HG02678 (cell line): ENCODE measurements around the gene CTNND1.

Source experiments
- ATAC-seq: cut with Tn5 transposase; IDR thresholded peaks from one replicate; pipeline ENCODE4 v1.9.1; 2021; ENCODE audit warnings: mild to moderate bottlenecking, moderate library complexity; ENCODE audit not compliant: unreplicated experiment

The CTNND1 gene

GRCh38 chr11:57758174-57758573 is 3.4 kb upstream of the CTNND1 start:
- no peak for ATAC-seq

DNA sequence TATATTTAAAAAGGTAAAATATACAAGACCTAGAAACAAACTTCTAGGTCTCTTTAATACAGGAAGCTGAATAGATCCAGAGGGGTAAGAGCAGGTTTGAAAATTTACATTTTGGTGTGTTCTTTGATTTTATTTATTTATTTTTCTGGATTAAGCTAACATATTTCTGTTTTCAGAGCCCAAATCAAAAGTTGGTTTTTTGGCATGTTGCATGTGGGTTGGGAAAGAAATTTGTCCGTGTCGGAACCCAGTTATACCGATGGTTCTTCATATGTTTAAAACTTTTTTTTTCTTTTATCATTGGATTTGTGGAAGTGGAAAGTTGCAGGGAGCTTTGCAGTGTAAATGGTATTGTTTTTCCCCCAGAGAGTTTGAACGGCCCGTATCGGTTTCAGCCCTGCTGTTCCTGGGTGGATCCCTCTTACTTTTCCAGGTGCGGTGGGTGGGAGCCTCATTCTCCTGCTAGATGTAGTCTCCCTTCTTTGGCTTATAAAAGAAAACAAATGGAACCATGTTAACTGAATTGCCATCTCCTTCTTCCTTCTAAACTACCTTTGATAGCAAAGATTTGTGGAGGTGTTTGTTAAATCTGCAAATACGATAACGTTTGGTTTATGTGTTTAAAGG is 746 bp downstream of the CTNND1 start:
- ATAC-seq: no peak

DNA sequence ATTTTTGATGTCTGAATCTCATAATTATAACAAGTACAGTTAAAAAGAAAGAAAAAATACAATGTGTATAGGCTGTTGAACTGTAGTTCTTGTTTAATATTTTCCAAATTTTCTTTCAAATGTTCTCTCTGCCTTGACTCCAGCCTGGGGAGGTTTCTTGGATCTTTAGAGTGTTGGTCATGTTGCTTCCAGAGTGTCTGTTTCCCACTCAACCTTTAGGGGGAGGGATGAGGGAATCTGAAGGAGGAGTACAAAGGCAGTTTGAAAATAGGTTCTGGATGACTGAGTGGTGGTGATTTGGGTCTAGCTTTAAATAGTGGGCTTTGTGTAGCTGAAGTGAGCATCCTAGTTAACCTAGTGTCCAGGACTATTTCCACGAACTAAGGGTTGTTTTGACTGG is 2.0 kb downstream of the CTNND1 start:
- no peak for ATAC-seq

DNA sequence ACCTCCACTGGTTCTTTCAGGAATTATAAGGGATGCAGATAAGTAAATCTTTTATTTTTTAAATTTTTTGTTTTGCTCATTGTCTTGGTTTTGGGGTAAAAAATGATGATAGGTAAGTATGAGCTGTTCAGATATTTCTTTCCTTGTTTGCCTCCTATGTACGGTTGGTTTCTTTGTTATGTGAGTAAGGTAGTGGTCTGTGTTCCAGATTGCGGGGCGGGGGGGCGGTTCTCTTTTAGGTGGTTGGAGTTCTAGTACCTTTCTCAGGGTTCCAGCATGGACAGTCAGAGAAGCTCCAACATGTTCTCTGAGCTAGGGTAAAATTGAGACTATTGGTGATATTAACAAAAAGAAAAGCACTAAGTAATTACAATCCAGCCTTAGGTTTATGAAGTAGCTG is 2.4 kb downstream of the CTNND1 start:
- ATAC-seq: no peak

DNA sequence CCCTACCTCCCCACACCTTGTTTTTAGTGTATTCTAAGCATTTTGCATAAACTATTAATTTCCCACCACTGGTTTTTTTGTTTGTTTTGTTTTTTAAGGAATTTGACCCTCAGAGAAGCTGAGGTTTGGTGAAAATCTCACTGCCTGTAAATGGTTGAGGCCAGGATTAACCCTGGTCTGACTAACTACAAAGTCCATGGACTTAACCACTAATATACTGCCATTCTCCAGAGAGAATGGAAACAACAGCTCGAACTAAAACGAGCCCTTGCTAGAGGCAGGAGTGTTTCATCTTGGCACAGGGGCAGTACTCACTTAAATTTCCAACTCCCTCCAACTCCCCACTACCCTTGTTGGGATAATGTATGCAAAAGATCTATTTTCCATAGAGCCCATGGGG is 3.0 kb downstream of the CTNND1 start:
- no peak for ATAC-seq

- no peak for ATAC-seq
Observed at GRCh38 chr11:57764972-57765371, 3.4 kb downstream of the CTNND1 start.

DNA sequence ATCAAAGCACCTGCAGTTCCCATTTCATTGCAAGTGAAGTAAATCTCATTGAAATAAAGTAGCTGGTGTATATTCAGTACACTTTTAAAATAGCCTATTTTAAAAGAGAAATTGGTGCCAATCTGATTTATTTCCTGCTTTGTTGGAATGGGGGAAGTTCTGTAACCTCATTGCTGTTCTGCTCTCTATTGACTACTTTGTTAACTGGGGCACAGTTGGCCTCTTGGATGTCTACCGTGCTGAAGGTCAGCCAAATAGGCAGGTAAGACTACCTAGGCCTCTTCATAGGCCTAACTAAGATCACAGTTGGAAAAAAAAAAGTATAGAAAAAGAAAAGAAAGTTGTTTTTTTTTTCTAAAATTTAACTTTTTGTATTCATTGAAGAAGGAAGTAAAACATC is 9.2 kb downstream of the CTNND1 start:
- ATAC-seq: no peak

DNA sequence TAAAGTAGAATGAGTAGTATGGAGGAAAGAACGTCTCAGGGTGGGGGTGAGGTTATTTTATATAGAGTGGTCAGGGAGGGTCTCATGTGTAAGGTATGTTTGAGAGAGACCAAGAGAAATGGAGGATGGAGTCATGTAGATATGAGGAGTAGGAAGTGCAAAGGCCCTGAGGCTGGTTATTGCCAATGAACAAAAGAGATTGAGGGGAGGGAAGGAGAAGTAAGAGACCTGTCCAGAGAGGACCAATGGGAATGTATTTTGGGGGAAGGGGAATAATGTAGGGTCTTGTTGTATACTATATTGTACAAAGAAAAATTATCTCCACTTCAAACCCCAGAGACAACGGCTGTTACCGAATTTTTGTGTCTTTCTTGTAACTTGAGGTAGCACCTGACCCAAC is 9.8 kb downstream of the CTNND1 start:
- no peak for ATAC-seq

GRCh38 chr11:57772562-57772961 is 11.0 kb downstream of the CTNND1 start:
- ATAC-seq: no peak

DNA sequence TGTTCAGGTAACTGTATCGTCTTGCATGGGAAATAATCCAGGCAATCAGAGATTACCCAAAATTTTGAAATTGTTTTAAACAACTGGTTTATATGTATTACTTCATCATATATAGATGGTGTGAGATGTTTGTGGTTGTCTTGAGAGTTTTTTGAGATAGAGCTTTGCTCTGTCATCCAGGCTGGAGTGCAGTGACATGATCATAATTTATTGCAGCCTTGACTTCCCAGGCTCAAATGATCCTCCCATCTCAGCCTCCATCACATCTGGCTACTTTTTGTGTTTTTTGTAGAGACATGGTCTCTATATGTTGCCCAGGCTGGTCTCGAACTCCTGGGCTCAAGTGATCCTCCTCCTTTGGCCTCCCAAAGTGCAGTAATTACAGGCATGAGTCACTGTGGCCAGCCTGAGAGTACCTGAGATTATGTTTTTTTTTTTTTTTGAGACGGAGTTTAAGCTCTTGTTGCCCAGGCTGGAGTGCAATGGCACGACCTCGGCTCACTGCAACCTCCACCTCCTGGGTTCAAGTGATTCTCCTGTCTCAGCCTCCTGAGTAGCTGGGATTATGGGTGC is 11.5 kb downstream of the CTNND1 start:
- no peak for ATAC-seq

DNA sequence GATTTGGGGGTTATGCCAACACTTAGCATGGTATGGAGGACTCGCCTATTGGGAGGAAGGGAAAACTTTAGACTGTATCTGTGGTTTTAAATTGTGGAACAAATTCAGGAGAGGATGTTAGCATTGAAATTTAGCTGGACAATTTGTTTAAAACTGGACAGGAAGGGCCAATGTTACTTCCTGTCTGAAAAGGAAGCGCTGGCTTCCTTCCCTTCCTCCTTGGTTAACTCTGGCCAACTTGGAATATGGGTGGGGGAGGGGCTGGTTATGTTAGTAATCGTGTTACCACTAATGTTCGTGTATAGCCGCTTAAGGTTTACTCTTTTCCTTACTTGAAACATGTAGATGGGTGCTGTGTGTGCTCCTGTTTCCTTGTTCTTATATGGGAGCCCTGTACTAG is 13.9 kb downstream of the CTNND1 start:
- no peak for ATAC-seq

GRCh38 chr11:57776031-57776521 is 14.5 kb downstream of the CTNND1 start:
- no peak for ATAC-seq

- ATAC-seq: no peak
Observed at GRCh38 chr11:57776577-57777210, 15.1 kb downstream of the CTNND1 start.

GRCh38 chr11:57777969-57778317 is 16.3 kb downstream of the CTNND1 start:
- ATAC-seq: no peak

DNA sequence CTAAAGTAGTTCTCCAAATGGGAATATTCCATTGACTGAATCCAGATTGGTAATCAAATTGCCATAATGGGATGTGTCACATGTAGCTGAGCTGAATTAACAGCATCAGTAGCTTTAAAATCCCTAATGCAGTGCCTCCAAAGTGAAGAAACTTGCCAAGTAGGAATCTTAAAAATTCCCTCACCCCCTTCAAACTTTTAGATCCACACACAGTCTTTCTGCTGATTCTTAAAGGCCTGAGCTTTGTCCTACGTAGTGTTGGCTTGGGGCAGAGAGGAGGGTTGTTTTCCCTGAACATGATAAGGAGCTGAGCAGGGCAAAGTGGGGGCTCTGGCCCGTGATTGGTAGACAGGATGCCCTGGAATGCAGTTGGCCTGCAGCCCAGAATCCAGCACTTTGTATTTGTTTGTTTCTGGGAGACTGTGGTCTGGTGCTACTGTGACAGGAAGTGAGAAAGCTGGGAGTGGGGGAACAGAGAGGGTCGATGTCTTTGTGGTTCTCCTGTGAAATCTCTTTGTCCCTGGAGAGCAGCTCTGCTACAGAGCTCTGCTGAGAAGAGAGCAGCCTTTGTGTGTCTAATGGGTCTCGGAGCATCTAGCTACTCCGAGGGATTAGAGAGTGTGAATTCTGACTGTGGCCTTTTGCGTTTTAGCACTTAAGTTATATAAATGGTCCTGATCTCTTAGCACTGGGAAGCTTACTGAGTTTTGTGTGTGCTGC is 16.9 kb downstream of the CTNND1 start:
- ATAC-seq: no peak

- no peak for ATAC-seq
Observed at GRCh38 chr11:57779276-57779675, 17.7 kb downstream of the CTNND1 start.

GRCh38 chr11:57781529-57781943 is 19.9 kb downstream of the CTNND1 start:
- ATAC-seq: no peak

- peak; percentile 43 for ATAC-seq
Observed at GRCh38 chr11:57785072-57785471, 23.5 kb downstream of the CTNND1 start.

- ATAC-seq: no peak
Observed at GRCh38 chr11:57786436-57786835, 24.8 kb downstream of the CTNND1 start.

DNA sequence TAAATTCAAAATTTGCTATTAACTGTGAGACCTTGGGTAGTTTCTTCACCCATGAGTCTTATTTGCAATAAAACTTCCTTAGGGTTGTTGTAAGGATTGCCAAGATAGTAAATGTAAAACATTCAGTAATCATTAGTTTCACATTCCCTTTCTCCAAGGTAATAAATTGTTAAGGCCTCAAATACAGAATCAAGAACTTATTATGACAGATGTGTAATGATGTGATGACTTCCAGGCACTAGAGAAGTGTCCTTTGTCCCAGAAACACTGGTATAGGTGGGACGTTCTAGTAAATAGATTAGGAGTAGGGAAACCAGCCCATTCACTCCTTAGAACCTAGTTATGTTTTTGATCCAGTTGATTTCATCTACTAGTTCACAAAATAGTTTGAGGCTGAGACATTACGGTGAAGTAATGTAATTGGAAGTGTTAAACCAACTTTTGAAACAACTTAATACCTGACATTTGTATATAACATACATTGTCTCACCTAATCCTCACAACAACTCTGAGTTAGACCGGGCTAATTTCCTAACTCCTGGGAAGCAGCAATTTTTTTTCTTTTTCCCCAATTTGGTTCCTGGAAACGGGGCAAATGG is 25.5 kb downstream of the CTNND1 start:
- ATAC-seq: no peak

- ATAC-seq: peak; percentile 39
Observed at GRCh38 chr11:57787920-57788702, 26.5 kb downstream of the CTNND1 start.
